ENCODE results near the gene SMIM23. TPM values are rescaled to one million over a fixed set of nuclear protein-coding genes. Genes with fewer than 3 reads are reported as not detected.

The SMIM23 gene
- total RNA-seq, 1 donor from 2014 or later = not detected

DNA sequence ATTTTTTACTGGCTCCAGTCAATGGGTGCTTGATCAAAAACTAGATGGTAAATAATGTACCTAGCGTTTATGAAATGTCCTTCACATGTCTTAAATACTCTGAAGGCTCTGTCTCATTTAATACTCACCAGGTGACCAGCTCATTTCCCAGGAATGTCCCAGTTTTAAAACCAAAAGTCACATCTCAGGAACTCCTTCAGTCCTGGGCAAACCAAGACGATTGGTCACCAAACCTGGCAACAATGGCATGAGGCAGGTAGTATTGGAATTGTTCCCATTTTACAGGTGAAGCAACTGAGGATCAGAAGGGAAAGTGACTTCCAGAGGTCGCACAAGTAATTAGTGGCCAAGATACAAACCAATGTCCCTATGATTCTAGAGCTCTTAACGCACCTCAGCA is 27.7 kb downstream of the SMIM23 start:
- no peak for DNase-seq (ENCODE audit: extremely low read depth, low read depth, low spot score)

DNA sequence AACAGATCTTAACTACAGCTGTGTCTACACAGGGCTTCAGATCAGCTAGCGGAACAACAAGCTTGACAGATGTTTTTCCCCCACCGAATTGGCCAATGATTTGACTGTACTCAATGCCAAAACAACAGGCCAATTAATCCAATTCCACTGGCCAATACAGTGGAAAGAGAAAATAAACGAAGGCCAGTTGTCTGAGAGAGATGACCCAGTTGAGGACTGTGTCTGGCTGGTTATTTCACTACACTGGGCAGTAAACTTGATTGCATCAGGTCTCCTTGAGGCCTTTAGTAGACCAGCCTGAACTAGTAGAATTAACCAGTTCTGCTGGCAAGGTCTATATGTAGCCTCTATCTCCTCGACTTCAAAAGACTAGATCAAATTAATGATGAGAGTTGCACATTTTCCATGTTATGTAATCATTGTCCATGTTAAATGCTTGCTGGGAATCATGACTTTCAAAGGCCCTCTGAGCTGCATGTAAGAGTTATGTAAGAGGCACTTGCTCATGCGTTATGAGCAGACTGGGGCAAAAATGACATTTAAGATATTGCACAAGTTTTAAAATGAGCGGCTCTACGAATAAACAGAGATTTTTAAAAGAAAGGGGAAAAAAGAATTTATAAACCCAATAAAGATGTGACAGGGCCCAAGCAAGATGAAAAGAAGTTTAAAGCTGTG is 28.3 kb downstream of the SMIM23 start:
- no peak for DNase-seq (ENCODE audit: extremely low read depth, low read depth, low spot score)

GRCh38 chr5:171816666-171817065 is 31.0 kb downstream of the SMIM23 start:
- no peak for DNase-seq (ENCODE audit: extremely low read depth, low read depth, low spot score)

GRCh38 chr5:171820561-171820960 is 34.9 kb downstream of the SMIM23 start:
- DNase-seq (ENCODE audit: extremely low read depth, low read depth, low spot score) = no peak

DNA sequence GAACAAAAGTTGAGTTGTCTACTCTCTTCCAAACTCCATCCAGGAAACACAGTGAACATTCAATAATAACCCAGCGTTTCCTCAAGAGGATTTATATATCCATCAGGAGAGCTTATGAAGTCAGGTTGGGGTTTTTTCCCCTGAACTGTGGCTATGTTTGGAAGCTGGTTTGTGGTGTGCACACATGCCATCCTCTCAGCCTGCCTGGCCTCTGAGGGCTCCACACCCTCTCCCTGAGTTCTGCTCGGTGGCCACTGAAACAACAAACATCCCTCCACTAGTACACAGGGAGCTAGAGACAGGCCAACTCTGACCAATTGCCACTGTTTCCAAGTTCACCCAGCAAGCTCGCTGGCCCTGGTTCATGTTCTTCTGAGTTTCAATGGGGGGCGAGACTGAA is 35.7 kb downstream of the SMIM23 start:
- DNase-seq (ENCODE audit: extremely low read depth, low read depth, low spot score) = no peak

- DNase-seq (ENCODE audit: extremely low read depth, low read depth, low spot score) = no peak
These were observed 37.7 kb downstream of the SMIM23 start for GRCh38 chr5:171823269-171823668.

GRCh38 chr5:171825051-171825450 is 39.4 kb downstream of the SMIM23 start:
- no peak for DNase-seq (ENCODE audit: extremely low read depth, low read depth, low spot score)

DNA sequence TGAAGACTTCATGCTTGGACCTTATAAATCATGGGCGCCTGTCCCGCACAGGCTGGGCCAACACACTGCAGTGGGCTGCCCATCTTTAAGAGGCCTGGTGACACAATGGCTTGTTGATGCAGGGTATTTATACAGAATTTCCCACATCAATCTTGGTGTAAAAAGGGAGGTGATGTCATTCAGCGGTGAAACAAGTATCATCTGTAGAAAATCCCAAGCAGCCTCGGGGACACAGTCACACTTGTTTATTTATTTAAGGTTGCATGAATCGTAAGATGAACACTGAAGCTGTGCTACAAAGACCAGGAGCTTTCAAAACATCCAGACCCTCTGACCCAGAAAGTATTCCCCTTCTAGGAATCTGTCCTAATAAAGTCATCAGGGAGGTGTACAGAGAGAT is 40.5 kb downstream of the SMIM23 start:
- DNase-seq (ENCODE audit: extremely low read depth, low read depth, low spot score) = no peak

DNA sequence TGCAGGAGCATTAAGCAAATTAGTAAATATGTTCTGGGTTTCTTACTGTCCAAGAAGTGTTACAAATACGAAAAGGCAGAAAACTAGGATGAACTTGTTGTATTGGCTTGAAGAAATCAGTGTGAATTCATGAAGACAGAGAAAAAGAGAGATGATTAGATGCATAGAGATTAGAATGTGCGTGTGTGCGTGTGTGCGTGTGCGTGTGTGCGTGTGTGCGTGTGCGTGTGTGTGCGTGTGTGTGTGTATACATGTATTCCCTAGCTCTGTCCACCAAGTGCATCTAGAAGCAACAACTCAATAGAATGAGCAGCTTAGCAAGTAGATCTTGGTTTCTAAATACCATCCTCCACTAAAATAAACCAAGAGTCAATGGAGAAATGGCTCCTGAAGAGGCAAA is 41.5 kb downstream of the SMIM23 start:
- no peak for DNase-seq (ENCODE audit: extremely low read depth, low read depth, low spot score)

GRCh38 chr5:171830686-171831085 is 45.1 kb downstream of the SMIM23 start:
- DNase-seq (ENCODE audit: extremely low read depth, low read depth, low spot score) = no peak

GRCh38 chr5:171832775-171833174 is 47.2 kb downstream of the SMIM23 start:
- DNase-seq (ENCODE audit: extremely low read depth, low read depth, low spot score) = no peak

- DNase-seq (ENCODE audit: extremely low read depth, low read depth, low spot score) = no peak
These were observed 48.8 kb downstream of the SMIM23 start for GRCh38 chr5:171834461-171834860.

GRCh38 chr5:171835066-171835465 is 49.4 kb downstream of the SMIM23 start:
- no peak for DNase-seq (ENCODE audit: extremely low read depth, low read depth, low spot score)

DNA sequence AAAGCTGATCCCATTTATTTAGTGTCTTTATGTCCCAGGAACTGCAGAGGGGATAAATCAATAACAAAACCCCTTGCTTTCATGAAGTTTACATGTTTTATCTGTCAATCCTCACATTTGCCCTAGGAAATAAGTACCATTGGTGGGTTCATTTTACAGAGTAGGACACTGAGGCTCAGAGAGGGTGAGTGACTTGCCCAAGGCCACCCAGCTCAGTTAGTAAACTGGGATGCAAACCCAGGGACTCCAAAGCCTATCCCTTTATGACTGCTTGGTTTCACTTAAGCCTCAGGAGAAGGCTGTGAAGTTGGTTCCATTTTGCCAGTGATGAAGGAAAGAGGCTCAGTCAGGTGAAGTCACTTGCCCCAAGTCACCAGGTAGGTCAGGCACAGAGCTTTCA is 51.9 kb downstream of the SMIM23 start:
- no peak for DNase-seq (ENCODE audit: extremely low read depth, low read depth, low spot score)

DNA sequence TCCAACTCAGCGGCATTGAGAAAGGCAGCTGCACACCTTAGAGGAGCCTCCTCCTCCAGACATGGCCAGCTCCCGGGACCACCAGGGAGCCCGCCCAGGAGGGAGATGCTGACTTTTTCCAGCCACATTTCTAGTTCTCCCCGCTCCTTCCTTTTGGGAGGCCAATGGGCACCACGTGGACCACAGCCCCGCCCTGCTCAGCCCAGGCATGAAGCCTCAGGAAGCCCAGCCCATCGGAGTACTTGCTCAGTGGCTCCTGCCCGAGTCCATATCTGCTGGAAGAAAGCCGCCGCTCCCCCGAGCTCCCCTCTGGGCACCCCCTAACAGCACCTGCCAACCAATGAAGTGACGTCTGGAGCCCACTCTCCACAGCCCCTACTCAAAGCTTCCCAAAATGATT is 52.4 kb downstream of the SMIM23 start:
- no peak for DNase-seq (ENCODE audit: extremely low read depth, low read depth, low spot score)

GRCh38 chr5:171839112-171839511 is 53.5 kb downstream of the SMIM23 start:
- DNase-seq (ENCODE audit: extremely low read depth, low read depth, low spot score) = no peak

DNA sequence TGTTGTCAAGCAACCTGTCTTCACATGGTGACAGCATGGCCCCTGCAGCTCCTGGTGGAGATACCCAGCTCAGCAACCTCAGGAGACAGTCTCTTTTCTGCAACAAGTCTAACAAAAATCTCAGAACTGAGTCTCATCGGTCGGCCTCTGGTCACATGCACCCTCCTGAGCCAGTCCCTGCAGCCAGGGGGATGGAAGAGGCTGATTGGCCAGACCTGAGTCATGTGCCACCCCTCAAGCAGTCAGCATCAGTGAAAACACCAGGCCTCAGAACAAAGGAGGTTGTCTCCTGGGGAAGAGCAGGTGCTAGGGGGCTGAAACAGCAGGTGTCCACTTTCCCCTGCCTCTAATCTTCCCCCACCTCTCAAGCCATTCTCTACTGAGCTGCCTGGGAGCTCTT is 54.4 kb downstream of the SMIM23 start:
- DNase-seq (ENCODE audit: extremely low read depth, low read depth, low spot score) = no peak

Other genes starting within 250 kb of the SMIM23 start
- gene FBXW11, start 220.8 kb downstream of the SMIM23 start, total RNA-seq = 40.1 and 53.7 TPM in 2 replicates